CD1c-positive myeloid dendritic cell (primary cell): ENCODE data around the gene OPN5.

ENCODE experiments used
- DNase-seq: peaks from one replicate; pipeline ENCODE4 v3.0.0-alpha.2; 2016; ENCODE audit errors: extremely low spot score

OPN5 gene

GRCh38 chr6:47788498-47788884 lies 6.7 kb downstream of the OPN5 start:
- DNase-seq = no peak

- no peak for DNase-seq
Measured at GRCh38 chr6:47789553-47789952, 7.7 kb downstream of the OPN5 start.

- DNase-seq = no peak
Measured at GRCh38 chr6:47792216-47792733, 10.4 kb downstream of the OPN5 start.

GRCh38 chr6:47794577-47795135 lies 12.8 kb downstream of the OPN5 start:
- no peak for DNase-seq

- DNase-seq = no peak
Measured at GRCh38 chr6:47801984-47802383, 20.2 kb downstream of the OPN5 start.

- DNase-seq = no peak
Measured at GRCh38 chr6:47804821-47805220, 23.0 kb downstream of the OPN5 start.

- DNase-seq = no peak
Measured at GRCh38 chr6:47809873-47810272, 28.0 kb downstream of the OPN5 start.

GRCh38 chr6:47810885-47811284 lies 29.1 kb downstream of the OPN5 start:
- DNase-seq = no peak

GRCh38 chr6:47811443-47811842 lies 29.6 kb downstream of the OPN5 start:
- no peak for DNase-seq

GRCh38 chr6:47817749-47818148 lies 35.9 kb downstream of the OPN5 start:
- no peak for DNase-seq

- DNase-seq = no peak
Measured at GRCh38 chr6:47819461-47819860, 37.6 kb downstream of the OPN5 start.

- no peak for DNase-seq
Measured at GRCh38 chr6:47822856-47823554, 41.2 kb downstream of the OPN5 start.

- no peak for DNase-seq
Measured at GRCh38 chr6:47832386-47833100, 50.7 kb downstream of the OPN5 start.

- no peak for DNase-seq
Measured at GRCh38 chr6:47834196-47834595, 52.4 kb downstream of the OPN5 start.

- DNase-seq = no peak
Measured at GRCh38 chr6:47836046-47836445, 54.2 kb downstream of the OPN5 start.

GRCh38 chr6:47836639-47837038 lies 54.8 kb downstream of the OPN5 start:
- no peak for DNase-seq

- no peak for DNase-seq
Measured at GRCh38 chr6:47839645-47840044, 57.8 kb downstream of the OPN5 start.

- DNase-seq = no peak
Measured at GRCh38 chr6:47844881-47845280, 63.0 kb downstream of the OPN5 start.

GRCh38 chr6:47846752-47847151 lies 64.9 kb downstream of the OPN5 start:
- no peak for DNase-seq

- no peak for DNase-seq
Measured at GRCh38 chr6:47851091-47851490, 69.3 kb downstream of the OPN5 start.

GRCh38 chr6:47852727-47853126 lies 70.9 kb downstream of the OPN5 start:
- no peak for DNase-seq

- DNase-seq = no peak
Measured at GRCh38 chr6:47853766-47854165, 71.9 kb downstream of the OPN5 start.

GRCh38 chr6:47854971-47855370 lies 73.1 kb downstream of the OPN5 start:
- DNase-seq = no peak
